NCI-H1092 (cell line): ENCODE measurements around the gene TEAD1.

Experiments used
- DNase-seq: peaks from one replicate; lab custom pipeline; 2025; lab: John Stamatoyannopoulos, UW

TEAD1 gene

DNA sequence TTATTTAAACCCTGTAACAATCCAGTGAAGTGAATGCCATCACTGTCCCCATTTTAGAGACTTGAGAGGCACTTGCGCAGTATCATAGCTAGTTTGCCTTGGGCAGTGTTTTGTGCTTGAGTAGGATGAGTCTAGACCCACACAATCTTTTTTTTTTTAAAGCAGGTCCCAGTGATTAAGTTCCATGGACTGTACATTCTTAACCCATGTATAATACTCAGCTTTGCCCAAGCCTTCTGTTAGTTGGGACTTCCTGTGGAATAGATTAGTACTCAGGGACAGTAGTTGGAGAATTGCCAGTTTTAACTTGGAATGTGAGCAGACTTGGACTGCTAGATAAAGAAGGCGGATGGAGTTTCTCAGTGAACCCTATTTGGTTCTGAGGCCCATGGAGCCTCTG, 226.3 kb downstream of the TEAD1 start:
- DNase-seq, result no peak

DNA sequence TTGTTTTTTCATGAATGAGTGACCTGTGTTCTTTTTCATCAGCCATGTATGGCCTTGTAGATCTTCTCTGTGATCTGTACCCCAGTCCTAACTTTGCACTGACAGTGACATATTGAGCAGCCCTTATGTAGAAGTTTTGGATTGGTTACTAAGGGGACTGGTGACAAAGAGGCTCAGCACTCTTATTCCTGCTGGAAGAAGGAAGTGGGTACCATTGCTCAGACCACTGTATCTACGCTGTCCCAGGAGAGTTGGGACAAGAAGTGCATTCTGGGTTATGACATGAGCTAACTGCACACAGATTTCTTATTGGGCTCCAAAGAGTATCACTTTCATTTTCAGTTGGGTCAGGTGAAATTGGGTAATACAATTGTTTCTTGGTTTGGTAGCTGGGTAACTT, 227.1 kb downstream of the TEAD1 start:
- DNase-seq, result no peak

DNA sequence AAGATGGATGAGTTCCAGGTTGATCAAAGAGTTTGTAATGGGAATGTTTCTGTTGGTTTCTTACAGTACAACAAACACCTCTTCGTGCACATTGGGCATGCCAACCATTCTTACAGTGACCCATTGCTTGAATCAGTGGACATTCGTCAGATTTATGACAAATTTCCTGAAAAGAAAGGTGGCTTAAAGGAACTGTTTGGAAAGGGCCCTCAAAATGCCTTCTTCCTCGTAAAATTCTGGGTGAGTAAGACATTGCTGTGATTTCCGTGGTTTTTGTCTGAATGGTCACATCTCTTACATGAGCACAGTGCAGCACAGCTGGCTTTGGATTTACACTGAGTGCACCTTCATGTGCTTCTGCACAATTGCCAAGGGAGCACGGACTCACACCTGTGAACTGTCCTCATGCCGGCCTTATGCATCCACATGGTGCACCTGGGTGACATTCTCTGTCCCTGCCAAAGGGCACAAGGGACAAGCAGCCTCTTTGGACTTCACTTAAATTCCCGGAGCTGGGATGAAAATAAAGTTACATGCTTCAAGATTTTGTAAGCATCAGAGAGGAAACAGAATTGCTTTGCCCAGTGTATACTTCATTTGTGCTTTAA, 227.8 kb downstream of the TEAD1 start:
- no peak for DNase-seq

DNA sequence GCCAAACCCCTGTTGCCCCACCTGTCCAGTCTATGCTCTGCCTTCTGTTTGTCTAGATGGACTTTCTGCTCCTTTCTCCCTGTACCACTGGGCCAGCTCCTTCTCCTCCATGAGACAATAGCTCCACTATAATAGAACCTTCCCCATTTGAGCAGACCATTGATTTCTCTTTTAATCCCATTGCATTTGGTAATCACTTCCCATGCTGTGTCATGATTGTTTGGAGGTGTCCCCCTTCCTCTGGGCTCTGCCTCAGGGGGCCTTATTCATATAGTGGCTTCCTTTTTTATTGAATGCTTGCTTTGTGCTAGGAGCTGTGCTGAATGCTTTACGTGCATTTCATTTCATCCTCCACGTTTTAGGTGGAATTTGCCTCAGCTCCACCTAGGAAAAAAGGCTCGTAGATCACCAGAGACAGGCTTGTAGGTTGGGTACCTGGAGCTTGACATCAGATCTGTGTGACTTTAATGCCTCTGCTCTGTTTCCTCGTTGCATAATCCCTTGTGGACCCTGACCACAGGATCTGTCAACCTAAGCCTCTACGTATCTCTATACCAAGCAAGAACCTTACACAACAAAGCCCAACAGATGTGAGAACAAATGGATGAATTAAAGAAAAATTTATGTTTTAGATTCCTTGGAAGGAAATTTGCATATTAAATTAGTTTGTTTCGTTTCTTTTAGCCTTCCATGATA, 228.7 kb downstream of the TEAD1 start:
- no peak for DNase-seq

DNA sequence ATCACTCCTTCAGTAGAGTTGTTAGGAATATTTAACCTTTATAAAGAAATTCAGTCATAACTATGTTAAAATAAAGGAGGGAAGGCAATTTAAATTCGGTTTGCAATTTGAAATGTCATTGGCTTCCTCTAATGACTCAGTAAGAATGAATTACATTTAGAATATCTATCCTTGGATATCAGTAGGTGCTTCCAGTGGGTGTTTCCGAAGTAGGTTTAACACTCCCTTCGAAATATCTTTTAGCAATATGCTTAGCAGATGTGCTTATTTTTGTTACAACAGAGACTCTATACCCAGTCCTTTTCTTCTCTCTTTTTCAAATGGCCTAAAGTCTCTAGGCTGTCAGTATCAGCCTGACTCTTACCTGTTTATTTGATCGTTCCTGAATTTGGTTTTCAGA, 231.2 kb downstream of the TEAD1 start:
- no peak for DNase-seq

DNA sequence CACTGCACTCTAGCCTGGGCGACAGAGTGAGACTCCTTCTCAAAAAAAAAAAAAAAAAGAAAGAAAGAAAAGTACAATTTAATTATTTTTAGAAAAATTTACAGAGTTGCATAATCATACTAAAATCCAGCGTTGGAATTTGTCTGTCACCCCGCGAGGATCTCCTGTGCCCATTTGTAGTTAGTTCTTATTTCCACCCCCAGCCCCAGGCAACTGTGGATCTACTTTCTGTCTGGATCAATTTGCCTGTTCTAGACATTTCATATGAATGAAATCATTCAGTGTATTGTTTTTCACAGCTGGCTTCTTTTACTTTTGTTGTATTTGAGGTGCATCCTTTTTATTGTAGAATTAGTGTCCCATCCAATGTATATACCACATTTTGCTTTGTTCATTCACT, 232.3 kb downstream of the TEAD1 start:
- no peak for DNase-seq

DNA sequence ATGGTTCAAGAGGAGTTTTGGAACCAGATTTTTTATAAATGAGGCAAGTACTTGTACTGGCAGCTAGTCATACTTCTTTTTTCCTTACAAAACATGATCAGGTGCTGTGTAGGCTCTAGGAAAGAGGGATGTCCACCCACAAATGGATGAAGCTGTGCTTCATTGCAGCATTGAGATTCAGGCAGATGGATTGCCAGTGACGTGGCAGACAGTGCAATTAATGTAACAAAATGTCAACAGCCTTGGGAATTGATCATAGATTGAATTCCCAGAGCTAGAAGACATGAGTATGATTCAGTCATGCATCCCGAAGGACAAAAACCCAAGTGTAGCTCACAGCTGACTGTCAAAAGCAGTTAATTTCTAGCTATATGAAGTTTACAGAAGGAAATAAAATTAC, 235.7 kb downstream of the TEAD1 start:
- DNase-seq, result no peak

DNA sequence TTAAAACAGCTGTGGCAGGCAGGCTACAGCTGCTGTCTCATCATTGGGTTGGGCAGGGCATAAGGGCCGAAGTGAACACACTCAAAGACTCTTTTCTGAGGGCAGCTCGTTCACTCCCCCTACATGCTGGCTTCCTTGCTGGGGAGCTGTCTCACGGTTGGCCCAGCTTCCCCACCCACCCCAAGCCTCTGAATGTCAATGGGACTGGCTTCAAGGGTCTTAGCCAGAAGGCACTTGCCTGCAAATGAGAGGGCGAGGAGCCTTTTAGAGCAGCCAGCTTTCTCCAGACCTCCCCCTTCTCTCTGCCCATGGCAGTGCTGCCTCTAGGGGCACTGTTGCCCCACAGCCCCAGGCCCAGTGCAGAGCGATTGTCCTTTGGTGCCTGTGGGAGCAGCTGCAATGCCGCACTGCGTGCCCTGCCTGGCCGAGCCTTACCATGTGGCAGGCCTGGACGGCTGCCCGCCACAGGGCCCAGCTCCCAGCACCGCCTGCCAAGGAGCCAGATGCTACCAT, 240.2 kb downstream of the TEAD1 start:
- peak; percentile 53 for DNase-seq

DNA sequence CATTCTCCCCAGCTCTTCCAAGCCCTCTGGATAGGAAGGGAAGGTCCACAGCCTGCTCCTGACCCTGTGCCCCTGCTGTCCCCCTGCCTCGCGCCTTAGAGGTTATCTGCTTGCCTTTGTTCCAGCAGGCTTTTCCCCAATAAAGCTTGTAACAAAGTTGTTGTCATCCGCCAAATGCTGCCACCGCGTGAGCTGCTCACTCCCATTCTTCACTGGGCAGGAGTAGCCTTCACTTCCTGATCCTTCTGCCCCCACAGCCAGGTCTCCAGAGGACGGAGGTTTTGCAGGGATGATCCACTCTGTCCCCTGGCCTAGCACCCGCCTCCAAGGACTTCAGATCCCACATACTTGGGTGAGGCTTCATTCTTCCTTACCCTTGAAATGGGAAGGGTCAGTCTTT, 240.9 kb downstream of the TEAD1 start:
- DNase-seq, result no peak

DNA sequence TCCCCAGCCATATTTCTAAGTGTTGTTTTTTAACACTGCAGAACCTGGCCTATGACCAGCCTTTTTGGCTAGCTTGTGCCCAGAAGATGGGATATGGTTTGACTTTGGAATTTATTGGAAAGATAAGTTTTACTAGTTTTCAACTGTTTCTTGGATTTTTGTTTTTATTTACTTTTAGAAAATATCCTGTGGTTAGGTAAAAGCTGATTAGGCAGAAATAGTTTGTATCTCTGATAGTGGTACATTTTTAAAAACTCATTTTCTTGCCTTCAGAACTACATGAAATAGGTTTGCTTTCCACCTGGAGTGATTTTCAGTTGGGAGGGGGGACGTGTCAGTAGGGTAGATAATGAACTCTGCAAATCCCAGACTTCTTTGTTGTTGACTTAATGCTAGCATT, 243.6 kb downstream of the TEAD1 start:
- DNase-seq, result no peak

DNA sequence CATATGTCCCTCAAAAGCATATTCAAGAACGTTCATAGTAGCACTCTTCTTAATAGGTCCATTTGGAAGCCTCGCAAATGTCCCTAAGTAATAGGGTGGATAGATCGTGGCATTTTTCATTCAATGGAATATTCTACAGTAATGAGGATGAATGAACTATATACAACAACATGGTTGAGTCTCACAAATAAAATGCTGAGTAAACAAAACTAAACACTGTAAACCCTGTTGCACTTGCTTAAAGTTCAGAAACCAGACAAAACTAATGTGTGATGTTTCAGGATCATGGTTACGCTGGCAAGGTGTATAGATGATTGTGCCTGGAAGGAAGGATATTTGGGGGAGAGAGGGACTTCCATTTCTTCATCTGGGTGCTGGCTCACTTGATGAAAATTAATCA, 244.4 kb downstream of the TEAD1 start:
- no peak for DNase-seq

DNA sequence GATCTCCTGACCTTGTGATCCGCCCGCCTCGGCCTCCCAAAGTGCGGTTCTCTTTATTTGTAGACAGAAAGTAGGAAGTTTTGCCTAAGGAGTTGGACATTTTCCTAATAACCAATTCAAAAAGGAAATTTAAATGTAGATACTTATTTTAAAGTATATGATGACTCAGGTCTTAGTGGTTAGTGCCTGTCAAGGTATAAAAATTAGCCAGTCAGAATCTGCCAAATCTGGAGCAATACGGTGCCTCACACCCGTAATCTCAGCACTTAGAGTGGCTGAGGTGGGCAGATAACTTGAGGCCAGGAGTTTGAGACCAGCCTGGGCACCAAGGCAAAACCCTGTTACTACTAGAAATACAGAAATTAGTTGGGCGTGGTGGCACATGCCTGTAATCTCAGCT, 248.2 kb downstream of the TEAD1 start:
- no peak for DNase-seq

DNA sequence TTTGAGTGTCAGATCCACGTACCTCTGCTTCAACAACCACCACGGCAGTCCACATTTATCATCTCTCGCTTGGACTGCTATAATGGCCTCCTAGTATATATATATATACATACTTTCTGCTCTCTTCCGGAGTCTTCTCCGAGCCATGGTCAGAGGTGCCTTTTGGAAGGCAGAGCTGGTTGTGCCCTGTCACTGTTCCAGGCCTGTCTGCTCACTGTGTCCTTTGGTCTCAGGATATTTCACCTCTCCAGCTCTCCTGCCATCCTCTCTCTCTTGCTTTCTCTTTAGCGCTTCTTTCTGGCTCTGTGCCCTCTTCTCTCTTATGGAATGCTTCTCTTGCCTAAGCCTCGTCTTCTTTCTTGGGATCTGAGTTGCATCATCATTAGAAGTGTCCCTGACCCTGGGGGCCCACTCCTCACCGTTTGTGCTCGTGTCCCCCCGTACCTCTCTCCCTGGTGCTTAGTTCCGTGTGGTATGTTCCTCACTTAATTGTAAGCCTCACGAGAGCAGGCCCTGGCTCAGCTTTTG, 248.8 kb downstream of the TEAD1 start:
- DNase-seq, result no peak

DNA sequence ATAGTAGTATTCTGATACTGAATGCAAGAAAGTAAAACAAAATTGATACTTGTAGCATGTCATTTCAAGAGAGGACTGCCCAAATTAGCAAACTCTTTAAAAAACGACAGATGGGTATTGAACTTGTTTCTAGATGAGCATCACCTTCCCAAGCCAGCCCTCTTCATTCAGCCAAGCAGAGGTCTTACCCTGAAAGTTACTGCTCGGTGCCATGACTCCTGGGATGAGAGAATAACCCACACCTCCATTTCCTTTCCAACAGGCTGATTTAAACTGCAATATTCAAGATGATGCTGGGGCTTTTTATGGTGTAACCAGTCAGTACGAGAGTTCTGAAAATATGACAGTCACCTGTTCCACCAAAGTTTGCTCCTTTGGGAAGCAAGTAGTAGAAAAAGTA, 250.4 kb downstream of the TEAD1 start:
- no peak for DNase-seq

DNA sequence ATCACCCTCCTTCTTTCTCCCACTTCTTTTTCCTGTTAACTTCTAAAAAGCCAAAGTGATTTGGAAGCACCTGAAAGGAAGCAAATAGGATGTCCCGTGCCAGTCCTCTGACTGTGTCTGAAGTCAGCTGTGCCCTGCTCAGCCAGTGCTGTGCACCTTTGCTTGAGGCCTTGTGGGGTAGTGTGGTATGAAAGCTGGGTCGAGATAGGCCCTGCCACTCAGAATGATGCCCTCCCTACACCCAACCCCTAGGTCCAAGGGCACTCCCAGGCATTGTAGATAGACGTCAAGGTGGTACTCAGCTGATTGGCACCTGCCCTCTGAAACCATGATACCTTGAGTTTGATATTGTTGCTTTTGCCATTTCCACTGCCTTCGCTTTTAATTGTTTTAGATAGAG, 251.3 kb downstream of the TEAD1 start:
- no peak for DNase-seq

DNA sequence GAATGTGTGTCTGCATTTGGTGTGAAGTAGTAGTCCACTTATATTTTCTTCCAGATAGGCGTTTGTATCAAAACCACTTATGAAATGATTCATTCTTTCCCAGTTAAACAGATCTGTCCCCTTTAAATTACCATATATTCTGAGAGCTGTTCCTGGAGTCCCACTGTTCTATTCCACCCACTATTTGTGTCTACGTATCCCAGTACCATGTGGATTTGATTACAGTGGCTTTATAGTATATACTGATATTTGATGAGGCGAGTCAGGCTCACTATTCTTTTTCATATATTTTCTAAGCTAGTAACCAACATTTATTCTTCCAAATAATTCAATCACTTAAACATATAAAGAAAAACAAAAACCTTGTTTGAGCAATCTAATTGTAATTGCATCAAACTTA, 253.0 kb downstream of the TEAD1 start:
- DNase-seq, result no peak

DNA sequence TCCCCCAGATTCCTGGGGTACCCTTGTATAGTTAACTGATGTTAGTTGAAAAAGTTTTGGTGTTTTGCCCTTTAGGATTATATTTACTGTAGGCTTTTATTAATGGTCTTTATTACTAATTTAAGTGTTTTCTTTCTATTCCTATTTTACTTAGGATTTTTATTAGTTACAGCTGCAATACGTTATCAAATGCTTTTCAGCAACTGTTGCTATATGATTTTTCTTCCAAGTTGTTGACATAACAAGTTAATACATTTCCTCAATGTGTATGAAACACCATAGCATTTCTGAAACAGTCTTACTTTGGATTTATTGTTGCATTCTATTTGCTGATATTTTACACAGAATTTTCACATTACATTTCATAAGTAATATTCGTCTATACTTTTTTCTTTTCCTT, 253.7 kb downstream of the TEAD1 start:
- no peak for DNase-seq

DNA sequence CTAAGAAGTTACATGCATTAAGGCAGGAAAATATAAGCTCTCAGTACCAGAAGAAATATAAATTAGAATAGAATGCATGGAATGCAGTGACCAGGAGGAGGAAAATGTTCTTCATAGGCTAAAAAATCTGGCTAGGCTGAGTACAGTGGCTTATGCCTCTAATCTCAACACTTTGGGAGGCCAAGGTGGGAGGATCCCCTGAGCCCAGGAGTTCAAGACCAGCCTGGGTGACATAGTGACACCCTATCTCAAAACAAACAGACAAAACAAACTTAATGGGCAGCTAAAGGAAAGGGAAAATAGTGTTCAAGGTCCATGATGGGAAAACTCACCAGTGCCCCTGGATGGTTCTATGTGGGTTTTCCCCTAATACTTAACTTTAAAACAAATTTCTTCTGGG, 256.6 kb downstream of the TEAD1 start:
- no peak for DNase-seq

DNA sequence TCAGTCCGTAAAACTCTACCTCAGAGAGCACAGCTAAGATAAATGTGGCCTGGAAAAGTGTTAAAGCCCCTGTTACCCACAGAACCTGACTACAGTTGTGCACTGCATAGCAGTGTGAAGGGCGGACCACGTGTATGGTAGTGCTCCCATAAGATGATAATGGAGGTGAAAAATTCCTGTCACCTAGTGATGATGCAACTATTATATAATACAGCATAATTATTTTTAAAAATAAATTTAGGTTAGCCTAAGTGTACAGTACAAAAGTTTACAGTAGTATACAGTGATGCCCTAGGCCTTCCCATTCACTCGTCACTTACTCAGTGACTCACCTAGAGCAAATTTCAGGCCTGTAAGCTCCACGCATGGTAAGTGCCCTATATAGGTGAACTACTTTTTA, 258.3 kb downstream of the TEAD1 start:
- DNase-seq, result no peak

DNA sequence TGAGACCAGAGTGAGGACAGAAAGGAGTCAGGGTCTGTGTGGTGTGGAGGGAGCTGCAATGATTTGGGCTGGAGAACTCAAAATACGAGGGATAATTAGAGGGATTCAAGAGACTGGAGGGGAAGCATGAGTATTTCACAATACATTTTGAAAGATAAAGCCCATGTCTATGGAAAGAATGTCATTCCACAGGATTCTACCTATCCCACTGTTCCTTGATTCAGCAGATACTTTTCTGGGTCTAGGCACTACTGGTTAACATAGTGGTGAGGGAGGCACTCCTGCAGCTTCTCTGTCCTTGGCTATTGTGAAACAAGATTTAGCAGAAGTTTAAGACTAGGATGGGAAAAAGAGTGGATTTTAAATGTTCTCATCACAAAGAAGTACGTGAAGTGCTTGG, 262.0 kb downstream of the TEAD1 start:
- DNase-seq, result no peak

DNA sequence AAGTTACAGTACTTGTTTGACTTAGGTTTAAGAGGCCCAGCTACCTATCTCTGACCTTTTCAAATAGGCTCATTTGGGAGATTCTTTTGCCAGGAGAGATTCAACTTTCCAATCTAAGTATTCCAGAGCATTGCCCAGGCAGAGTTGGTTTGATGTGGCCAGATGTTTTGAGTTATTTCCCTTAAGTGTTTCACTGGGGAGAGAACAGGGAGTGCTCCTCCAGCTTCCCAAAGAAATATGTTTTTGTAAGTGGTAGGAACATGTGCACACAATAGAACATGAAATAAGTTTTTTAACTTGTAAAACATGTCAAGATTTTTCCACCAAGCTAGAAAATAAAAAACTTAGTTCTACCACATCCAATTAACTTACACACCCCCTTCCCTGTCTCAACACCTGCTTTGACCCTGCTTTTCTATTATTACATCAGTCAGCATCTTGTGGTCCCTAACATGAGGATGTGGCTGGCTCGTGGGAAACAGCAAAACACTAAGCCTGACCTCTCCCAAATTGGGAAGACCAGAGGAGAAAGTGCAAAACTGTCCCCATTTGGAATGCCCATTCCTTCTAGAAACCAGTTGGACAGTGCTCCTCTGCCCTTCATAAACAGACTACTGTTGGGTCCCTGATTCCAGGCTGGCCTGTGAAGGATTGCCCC, 264.5 kb downstream of the TEAD1 start:
- no peak for DNase-seq

DNA sequence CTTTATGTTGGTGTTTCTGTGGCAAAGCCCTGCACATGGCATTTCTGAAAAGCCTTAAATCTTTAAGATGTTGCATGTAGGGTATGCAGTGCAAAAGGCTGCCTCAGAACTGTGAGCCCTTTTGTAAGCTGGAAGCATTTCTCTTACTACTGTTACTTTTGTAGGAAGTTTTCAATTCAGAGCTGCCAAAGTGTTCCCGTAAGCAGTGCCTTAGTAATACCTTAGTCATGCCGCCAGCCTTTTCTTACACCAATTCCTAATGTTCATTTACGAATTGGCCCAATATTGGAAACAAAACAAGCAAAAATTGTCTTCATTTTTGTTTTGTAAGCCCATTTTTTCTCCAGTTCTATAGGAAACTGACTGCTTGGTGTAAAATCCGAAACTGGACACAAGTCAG, 267.4 kb downstream of the TEAD1 start:
- DNase-seq, result no peak

DNA sequence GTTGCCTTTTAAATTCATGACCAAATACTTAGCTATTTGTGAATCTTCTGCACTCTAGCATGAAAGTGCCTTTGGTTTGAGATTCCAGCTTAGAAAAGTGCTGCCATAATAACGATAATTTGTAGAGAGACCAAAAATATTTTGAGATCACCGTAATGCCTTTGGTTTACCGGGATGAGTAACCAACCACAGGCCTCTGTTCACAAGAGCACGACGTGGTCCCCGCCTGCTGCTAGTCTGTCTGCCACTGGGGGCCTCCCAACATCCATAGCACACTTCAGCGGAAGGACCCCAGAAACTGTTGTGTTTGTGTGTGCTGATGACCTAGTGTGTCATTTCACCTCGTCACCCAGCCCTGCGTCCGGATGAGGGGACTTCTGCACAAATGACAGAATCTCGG, 267.9 kb downstream of the TEAD1 start:
- DNase-seq, result no peak
